K562 (cell line): Measurements from ENCODE around the gene NR3C1. TPM values are rescaled to one million over a fixed set of nuclear protein-coding genes. Genes with fewer than 3 reads are reported as not detected.

Source experiments
- CEBPZ ChIP-seq: fragments of 150-350 bp; IDR thresholded peaks from 2 replicates; pipeline ENCODE4 v1.6.1; 2014; ENCODE audit warnings: low read depth, mild to moderate bottlenecking, low read length, borderline replicate concordance
- GATA2 ChIP-seq: sonication (generic); formaldehyde crosslinking; IDR thresholded peaks from 2 replicates; pipeline ENCODE4 v1.4.0; 2020; ENCODE audit warnings: mild to moderate bottlenecking, missing genetic modification reagents
- GMEB1 ChIP-seq: fragments of 250-450 bp; sonication (Bioruptor Pico); IDR thresholded peaks from 2 replicates; pipeline ENCODE4 v1.4.0; 2020; ENCODE audit warnings: mild to moderate bottlenecking
- GTF2A2 ChIP-seq: IDR thresholded peaks from 2 replicates; pipeline ENCODE4 v1.6.1; 2016; ENCODE audit warnings: mild to moderate bottlenecking, missing genetic modification characterization, missing compliant biosample characterization
- ILF3 ChIP-seq: fragments of 450-650 bp; IDR thresholded peaks from 2 replicates; pipeline ENCODE4 v1.6.1; 2018; ENCODE audit warnings: antibody characterized with exemption, mild to moderate bottlenecking, moderate library complexity, borderline replicate concordance
- POLR2A ChIP-seq: fragments of 450-650 bp; conservative IDR thresholded peaks from 2 replicates; pipeline ENCODE4 v1.6.1; 2016
- POU5F1 ChIP-seq: fragments of 150-350 bp; IDR thresholded peaks from 2 replicates; pipeline ENCODE4 v1.6.1; 2014; ENCODE audit warnings: borderline replicate concordance, low read length, low read depth, mild to moderate bottlenecking; ENCODE audit not compliant: partially characterized antibody
- RNF2 ChIP-seq: sonication (generic); IDR thresholded peaks from 2 replicates; pipeline ENCODE4 v1.6.1; 2016
- SMARCB1 ChIP-seq: IDR thresholded peaks from 2 replicates; pipeline ENCODE4 v1.6.1; 2011; ENCODE audit warnings: improper control_type of control experiment, low read depth; ENCODE audit not compliant: insufficient read length
- SP1 ChIP-seq: sonication (generic); formaldehyde crosslinking; IDR thresholded peaks from 2 replicates; pipeline ENCODE4 v1.8.1; 2022; ENCODE audit warnings: mild to moderate bottlenecking, missing genetic modification reagents
- SRSF3 ChIP-seq: fragments of 200-400 bp; formaldehyde crosslinking; IDR thresholded peaks from 2 replicates; pipeline ENCODE4 v1.6.1; 2016; ENCODE audit warnings: mild to moderate bottlenecking, low read length, moderate library complexity; ENCODE audit not compliant: insufficient read depth
- TCF7L2 ChIP-seq: fragments of 150-350 bp; IDR thresholded peaks from 2 replicates; pipeline ENCODE4 v1.6.1; 2016; ENCODE audit warnings: low read depth, mild to moderate bottlenecking, low read length, moderate library complexity
- TEAD1 ChIP-seq, 2 experiments: fragments of 450-650 bp in 1 of 2; sonication (generic) in 1 of 2; formaldehyde crosslinking; IDR thresholded peaks; 2 replicates each; pipeline versions ENCODE4 v1.4.0 to v1.8.0; 2020 to 2022; ENCODE audit warnings: mild to moderate bottlenecking in 2 of 2, missing genetic modification reagents in 1 of 2
- YBX1 ChIP-seq: fragments of 450-650 bp; IDR thresholded peaks from 2 replicates; pipeline ENCODE4 v1.7.1; 2016; ENCODE audit warnings: mild to moderate bottlenecking
- ZBTB33 ChIP-seq: sonication (generic); formaldehyde crosslinking; IDR thresholded peaks from 2 replicates; pipeline ENCODE4 v1.8.1; 2023; ENCODE audit warnings: mild to moderate bottlenecking, missing genetic modification reagents
- ZFP36 ChIP-seq: fragments of 150-350 bp; IDR thresholded peaks from 2 replicates; pipeline ENCODE4 v1.6.1; 2018; ENCODE audit warnings: low read length, low read depth; ENCODE audit not compliant: partially characterized antibody
- ZKSCAN1 ChIP-seq: fragments of 150-350 bp; IDR thresholded peaks from 2 replicates; pipeline ENCODE4 v1.6.1; 2016; ENCODE audit warnings: low read depth, low read length
- ZNF134 ChIP-seq: fragments of 250-450 bp; sonication (Bioruptor Pico); conservative IDR thresholded peaks from 2 replicates; pipeline ENCODE4 v1.4.0; 2020
- ZNF232 ChIP-seq: sonication (generic); formaldehyde crosslinking; IDR thresholded peaks from 2 replicates; pipeline ENCODE4 v1.8.0; 2022; ENCODE audit warnings: mild to moderate bottlenecking, missing genetic modification reagents
- ZNF253 ChIP-seq: fragments of 250-450 bp; sonication (Bioruptor Pico); conservative IDR thresholded peaks from 2 replicates; pipeline ENCODE4 v1.6.1; 2021; ENCODE audit warnings: mild to moderate bottlenecking
- ZNF347 ChIP-seq: fragments of 450-650 bp; formaldehyde crosslinking; IDR thresholded peaks from 2 replicates; pipeline ENCODE4 v1.4.0; 2020; ENCODE audit warnings: low read depth, mild to moderate bottlenecking, moderate library complexity
- ZZZ3 ChIP-seq: fragments of 450-650 bp; IDR thresholded peaks from 2 replicates; pipeline ENCODE4 v1.6.1; 2016; ENCODE audit warnings: antibody characterized with exemption, mild to moderate bottlenecking, moderate library complexity
- polyA plus RNA-seq, 8 experiments: library from polyadenylated mRNA; depleted of rRNA in 4 of 8; stranded (reverse) in 5 of 8; unstranded in 3 of 8; fragments of >200 nt; fragmentation: Nextera tagmentation in 2 of 8; fragmentation: Illumina TruSeq in 1 of 8; extraction: Ambion mirVana in 2 of 8; extraction: Trizol in 1 of 8; gene quantifications; 2 replicates each; pipeline versions ENCODE4 v1.2.1 to v1.2.3, GENCODE V29; 2011 to 2014; ENCODE audit warnings: inconsistent platforms in 1 of 8, missing spikeins in 1 of 8
- total RNA-seq, 7 experiments: library from RNA; depleted of rRNA in 6 of 7; stranded (reverse); fragments of >200 nt in 6 of 7; fragmentation: Illumina TruSeq in 2 of 7; extraction: Trizol in 2 of 7; gene quantifications; 2 replicates each; pipeline versions ENCODE4 v1.2.1 to v1.2.3, GENCODE V29; 2011 to 2021; ENCODE audit warnings: low replicate concordance in 1 of 7

The NR3C1 gene
- total and polyA plus RNA-seq, 9 of the 15 experiments (the other 6 are each of a cell fraction or from before 2014, with no cell fraction given) = 8.2 to 36.0 (median 15.0) TPM

- TF ChIP-seq ZFP36 = no peak
- TF ChIP-seq CEBPZ = no peak
- no peak for TF ChIP-seq ZNF232 (CRISPR knock-in tag)
- TF ChIP-seq GMEB1 (CRISPR knock-in tag) = peak; percentile 46; the same call in 1 of the 2 replicates
- TF ChIP-seq ZNF253 (CRISPR knock-in tag) = no peak
- no peak for TF ChIP-seq YBX1
- no peak for TF ChIP-seq GTF2A2 (tag)
- no peak for TF ChIP-seq POU5F1
- peak; percentile 76 for TF ChIP-seq ZBTB33 (CRISPR knock-in tag)
- no peak for TF ChIP-seq ZZZ3
- no peak for TF ChIP-seq GATA2 (CRISPR knock-in tag)
- 0 out of 2 replicates have a peak, but pooled peaks have one; percentile 10 for TF ChIP-seq ZNF134 (CRISPR knock-in tag)
- TF ChIP-seq SP1 (CRISPR knock-in tag) = no peak
- TF ChIP-seq ZKSCAN1 = no peak
- TF ChIP-seq TEAD1 (CRISPR knock-in tag; IDR thresholded peaks at IDR 0.05) = peak; percentile 41 to 88; a peak in 3 of 4 replicates
- peak; percentile 77 for TF ChIP-seq RNF2
- no peak for TF ChIP-seq ZNF347 (CRISPR knock-in tag)
- no peak for TF ChIP-seq SRSF3
- TF ChIP-seq TCF7L2 = no peak
- no peak for TF ChIP-seq SMARCB1
- TF ChIP-seq POLR2A = peak; percentile 81
- no peak for TF ChIP-seq ILF3
These were observed 1.8 kb upstream of the NR3C1 start (continued) for GRCh38 chr5:143405063-143405848.
